GM19438 (cell line): ENCODE data around the gene SDR39U1.

Experiments used
- ATAC-seq: cut with Tn5 transposase; IDR thresholded peaks from one replicate; pipeline ENCODE4 v1.9.1; 2021; ENCODE audit warnings: low read depth; ENCODE audit not compliant: unreplicated experiment

Gene SDR39U1

DNA sequence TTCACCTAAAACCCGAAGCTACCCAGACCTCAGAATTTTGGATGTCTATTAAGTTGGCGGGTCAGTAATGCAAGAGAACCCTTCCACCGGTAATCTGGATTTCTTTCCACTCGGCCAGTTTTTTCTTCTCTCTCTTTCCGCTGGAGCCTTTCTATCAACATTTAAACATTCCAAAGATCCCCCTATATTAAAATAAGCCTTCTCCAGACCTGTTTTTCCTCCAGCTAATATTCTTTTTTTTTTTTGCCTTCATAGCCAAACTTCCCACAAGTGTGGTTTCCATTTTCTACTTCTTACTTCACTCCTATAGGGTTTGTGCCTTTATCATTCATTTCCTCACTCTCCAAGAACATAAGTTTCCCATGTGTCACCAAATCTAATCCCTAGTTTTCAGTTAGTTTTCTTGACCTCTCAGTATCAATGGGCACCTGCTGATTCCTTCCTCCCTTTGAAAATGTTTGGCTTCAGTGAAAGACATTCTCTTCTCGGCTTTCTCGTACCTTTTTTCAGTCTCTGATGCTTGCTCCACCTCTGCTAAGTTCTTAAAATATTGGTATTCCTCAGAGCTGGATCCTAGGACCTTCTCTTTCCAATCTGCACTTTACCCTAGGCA, 583 bp upstream of the SDR39U1 start:
- ATAC-seq = no peak

GRCh38 chr14:24441904-24442239, 704 bp downstream of the SDR39U1 start:
- ATAC-seq = no peak

DNA sequence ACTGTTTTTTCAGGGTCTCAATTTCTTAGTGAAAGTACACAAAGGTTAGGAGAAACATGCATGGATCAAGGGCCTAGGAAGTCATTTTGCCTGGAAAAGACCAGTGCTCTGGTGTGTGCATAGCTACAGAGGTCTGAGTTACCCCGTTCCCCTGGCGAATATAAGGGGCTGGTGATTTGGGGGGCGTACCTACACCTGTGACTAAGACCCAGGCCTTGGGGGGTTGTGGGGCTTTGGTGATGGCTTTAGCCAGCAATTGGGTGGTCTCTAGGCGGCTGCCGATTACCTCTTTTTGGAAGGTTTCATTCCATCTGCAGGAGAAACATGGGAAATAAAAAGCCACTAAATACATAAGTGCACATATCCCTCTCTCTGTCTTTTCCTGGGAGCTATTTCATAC, 1.1 kb downstream of the SDR39U1 start:
- ATAC-seq = no peak

GRCh38 chr14:24440606-24441399, 1.8 kb downstream of the SDR39U1 start:
- ATAC-seq = no peak

GRCh38 chr14:24439830-24440605, 2.6 kb downstream of the SDR39U1 start:
- no peak for ATAC-seq

DNA sequence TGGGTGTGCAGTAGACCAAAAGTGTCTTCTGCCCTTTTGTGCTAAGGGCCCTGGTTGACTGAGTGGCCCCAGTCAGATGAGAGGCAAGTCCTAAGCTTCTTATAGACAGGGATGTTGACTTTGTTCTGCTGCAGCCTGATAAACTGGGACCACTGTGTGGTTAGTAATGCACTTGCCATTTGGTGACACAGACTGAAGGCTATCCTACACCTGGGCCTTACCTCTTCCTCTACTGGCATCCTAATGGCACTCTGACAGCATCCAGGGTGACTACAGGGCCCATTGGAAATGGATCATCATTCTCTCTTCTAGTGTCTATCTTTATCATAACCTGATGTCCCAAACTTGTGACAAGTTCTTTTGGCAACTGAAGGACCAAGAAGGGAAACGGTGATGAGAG, 3.3 kb downstream of the SDR39U1 start:
- ATAC-seq = no peak

DNA sequence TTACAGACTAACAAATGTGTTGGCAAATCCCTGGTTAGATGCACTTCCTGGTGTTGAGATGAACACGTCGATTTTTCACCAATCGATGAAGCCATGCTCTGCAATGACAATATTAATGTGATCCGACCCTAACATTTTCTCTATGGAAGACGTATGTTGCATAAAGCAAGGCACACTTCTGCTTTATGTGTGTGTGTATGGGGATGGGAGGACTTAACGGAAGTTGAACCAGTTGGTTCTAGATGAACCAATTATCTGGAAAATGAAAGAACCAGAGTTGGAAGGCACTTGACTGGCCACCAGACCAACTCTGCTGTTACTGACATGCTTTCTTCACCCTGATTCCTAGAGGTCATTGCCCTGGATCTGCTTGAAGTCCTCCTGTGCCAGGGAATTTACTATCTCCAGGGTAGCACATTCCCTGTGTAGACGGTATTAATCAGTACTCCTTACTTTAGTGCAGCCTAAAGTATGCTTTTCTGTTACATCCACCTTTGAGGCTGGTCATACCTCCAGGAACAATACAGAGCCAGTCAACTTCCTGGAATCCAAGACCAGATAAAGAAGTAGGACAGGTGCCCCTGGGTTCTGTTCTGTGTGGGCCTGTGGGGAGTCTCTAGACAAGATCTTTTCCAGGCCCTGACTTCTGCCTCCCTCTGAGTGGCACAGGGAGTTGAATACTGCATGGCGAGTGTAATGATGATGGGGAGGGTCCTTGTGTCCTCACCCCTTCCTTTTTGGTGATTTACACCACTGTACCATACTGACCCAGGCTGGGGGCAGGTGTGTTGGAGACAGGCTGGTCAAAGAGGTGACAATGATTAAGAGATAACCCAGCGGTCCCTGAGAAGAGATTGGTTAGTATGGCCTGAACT, 4.1 kb downstream of the SDR39U1 start:
- ATAC-seq = no peak

- ATAC-seq = no peak
Observed at GRCh38 chr14:24437736-24438067, 4.9 kb downstream of the SDR39U1 start.

GRCh38 chr14:24437020-24437735, 5.4 kb downstream of the SDR39U1 start:
- no peak for ATAC-seq

DNA sequence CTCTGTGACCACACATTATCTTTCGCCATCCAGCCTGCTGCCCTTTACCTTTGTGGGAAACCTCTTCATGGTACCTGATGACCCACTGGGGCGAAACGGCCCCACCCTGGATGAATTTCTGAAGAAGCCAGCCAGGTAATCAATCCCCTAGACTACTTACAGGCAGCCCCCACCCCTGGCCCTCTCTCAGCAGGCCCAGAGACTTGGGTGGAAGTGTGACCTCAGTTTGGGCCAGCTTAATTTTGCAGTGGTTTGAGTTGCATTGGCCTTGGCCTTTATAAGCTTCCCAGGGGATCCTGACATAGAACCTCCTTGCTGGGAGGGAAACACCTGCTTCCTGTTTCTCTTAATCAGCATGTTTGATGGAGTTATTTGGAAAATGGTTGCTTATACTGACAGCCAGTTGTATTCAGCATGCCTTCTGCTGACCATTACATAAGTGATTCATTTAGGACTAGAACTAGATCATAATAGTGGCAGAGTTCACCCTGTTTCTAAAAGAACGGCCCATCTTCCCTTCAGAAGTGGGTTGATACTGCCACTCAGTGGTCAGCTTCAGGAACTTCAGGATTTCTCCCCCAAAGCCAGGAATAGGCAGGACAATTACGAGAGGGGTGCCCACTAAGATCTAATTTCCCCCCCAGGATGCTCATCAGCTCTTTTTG, 6.1 kb downstream of the SDR39U1 start:
- ATAC-seq = no peak

DNA sequence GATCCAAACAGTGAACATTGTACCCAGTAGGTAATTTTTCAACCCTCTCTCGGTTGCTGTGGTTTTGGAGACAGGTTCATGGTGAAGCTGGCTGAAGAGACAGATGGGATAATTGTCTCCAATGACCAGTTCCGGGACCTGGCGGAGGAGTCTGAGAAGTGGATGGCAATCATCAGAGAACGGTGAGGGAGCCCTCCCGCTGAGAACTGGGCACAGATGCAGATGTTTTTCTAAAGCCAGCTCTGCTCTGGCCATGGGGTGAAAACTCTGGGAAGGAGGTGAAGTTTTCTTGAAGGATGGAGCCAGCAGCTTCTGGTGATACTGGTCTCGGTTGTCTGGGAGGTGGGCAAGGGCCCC, 6.6 kb downstream of the SDR39U1 start:
- ATAC-seq = no peak

DNA sequence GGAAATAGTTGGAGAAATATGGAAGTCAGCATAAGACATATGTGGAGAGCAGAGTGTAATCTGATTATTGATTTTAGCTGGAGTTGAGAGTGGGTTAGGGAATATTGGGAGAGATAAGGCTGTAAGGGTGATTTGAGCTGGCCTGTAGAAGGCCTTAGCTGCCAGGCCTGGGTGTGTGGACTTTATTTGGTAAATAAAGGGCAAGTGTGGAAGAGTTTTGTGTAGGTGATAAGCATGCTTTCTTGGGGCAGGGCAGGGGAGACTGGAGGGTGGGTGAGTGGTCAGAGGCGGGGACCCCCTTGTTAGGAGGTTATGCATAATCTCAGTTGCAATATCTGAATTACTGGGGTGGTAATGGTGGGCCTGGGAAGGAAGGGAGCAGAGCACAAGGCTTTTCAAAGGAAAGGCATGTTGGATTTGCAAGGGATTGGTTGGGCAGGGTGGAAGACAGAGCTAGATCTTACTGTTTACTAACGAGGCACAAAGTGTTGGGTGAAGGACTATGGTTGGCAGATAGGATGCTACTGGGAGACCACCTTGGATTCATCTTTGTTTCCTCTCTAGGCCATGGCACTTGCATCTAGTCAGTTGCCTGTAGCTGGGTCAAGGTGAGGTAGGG, 7.3 kb downstream of the SDR39U1 start:
- no peak for ATAC-seq

- ATAC-seq = no peak
Observed at GRCh38 chr14:24434676-24435075, 7.9 kb downstream of the SDR39U1 start.

GRCh38 chr14:24434036-24434435, 8.5 kb downstream of the SDR39U1 start:
- ATAC-seq = no peak

DNA sequence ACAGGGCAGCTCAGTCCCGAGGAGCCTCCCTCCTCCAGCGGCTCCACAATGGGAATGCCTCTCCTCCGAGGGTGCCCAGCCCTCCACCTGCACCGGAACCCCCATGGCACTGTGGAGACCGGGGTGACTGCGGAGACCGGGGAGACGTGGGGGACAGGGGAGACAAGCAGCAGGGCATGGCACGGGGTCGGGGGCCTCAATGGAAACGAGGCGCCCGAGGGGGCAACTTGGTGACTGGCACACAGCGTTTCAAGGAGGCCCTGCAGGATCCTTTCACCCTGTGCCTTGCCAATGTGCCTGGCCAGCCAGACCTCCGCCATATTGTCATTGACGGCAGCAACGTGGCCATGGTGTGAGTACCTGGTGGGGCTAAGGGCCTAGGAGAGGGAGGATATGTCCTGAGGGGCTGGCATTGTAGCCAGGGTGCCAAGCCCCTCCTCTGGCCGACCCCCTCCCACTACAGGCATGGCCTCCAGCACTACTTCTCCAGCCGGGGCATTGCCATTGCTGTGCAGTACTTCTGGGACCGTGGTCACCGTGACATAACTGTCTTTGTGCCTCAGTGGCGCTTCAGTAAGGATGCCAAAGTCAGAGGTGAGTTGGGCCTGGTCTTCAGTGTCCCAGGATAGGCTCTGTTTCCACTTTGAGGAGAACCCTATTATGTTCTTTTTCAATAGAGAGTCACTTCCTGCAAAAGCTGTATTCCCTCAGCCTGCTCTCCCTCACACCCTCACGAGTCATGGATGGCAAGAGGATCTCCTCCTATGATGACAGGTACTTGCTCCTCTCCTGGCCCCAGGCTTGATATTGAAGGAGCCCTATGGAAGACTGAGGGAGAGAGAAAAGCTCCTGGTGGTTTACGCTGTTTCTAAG, 10.1 kb downstream of the SDR39U1 start:
- no peak for ATAC-seq

DNA sequence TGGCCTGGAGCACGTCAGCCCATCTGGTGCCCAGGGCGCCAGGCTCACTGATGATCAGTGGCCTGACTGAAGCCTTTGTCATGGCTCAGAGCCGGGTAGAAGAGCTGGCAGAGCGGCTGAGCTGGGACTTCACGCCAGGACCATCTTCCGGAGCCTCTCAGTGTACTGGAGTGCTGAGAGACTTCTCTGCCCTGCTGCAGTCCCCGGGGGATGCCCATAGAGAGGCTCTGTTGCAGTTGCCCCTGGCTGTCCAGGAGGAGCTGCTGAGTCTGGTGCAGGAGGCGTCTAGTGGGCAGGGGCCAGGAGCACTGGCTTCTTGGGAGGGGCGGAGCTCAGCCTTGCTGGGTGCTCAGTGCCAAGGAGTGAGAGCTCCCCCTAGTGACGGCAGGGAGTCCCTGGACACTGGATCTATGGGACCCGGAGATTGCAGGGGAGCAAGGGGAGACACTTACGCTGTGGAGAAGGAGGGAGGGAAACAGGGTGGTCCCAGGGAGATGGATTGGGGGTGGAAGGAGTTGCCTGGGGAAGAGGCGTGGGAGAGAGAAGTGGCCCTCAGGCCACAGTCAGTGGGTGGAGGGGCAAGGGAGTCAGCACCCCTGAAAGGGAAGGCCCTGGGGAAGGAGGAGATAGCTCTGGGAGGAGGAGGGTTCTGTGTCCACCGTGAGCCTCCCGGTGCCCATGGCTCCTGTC, 10.9 kb downstream of the SDR39U1 start:
- peak; percentile 42 for ATAC-seq

DNA sequence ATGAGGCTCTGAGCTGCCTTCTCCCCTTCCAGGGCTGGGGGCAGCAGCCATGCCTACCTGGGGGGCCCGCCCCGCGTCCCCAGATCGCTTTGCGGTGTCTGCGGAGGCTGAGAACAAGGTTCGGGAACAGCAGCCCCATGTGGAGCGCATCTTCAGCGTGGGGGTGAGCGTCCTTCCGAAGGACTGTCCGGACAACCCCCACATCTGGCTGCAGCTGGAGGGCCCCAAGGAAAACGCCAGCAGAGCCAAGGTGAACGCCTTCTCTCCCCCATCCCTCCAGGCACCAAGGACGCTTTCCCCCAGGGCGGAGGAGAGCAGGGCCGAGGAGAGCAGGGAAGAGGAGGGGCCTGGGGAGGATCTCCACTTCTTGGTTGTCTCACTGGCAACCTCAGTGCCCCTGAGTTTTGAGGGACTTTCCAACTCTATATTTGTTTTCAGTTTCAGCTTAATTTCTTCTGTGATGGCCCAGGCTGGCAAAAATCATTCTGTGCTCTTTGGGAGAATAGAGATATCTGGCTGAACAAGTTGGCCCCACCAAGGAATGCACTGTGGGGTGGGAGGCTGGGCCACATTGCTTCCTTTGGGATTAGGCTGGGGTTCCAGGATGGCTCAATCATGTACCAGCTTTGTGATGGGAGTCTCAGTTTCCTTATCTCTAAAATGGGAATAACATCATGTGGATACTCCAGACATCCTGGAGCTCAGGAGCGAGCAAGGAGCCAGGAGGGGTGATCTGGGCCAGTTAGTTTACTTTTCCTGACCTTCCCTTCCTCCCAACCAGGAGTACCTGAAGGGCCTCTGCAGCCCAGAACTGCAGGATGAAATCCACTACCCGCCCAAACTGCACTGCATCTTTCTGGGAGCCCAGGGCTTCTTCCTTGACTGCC, 11.7 kb downstream of the SDR39U1 start:
- ATAC-seq = no peak
